HG03159 (cell line): ENCODE measurements around the gene ARMH3.

Source experiments
- ATAC-seq: cut with Tn5 transposase; IDR thresholded peaks from one replicate; pipeline ENCODE4 v1.9.1; 2021; ENCODE audit warnings: mild to moderate bottlenecking, moderate library complexity; ENCODE audit not compliant: unreplicated experiment

Gene ARMH3

GRCh38 chr10:101950213-101950612, 105.8 kb downstream of the ARMH3 start:
- ATAC-seq = no peak

GRCh38 chr10:101941871-101942270, 114.1 kb downstream of the ARMH3 start:
- ATAC-seq = no peak

- ATAC-seq = no peak
These were observed 115.1 kb downstream of the ARMH3 start for GRCh38 chr10:101940916-101941315.

- no peak for ATAC-seq
These were observed 116.2 kb downstream of the ARMH3 start for GRCh38 chr10:101939729-101940128.

- no peak for ATAC-seq
These were observed 116.8 kb downstream of the ARMH3 start for GRCh38 chr10:101939008-101939648.

- ATAC-seq = no peak
These were observed 117.5 kb downstream of the ARMH3 start for GRCh38 chr10:101938305-101939007.

GRCh38 chr10:101935431-101935830, 120.5 kb downstream of the ARMH3 start:
- no peak for ATAC-seq

- ATAC-seq = no peak
These were observed 121.2 kb downstream of the ARMH3 start for GRCh38 chr10:101934686-101935305.

GRCh38 chr10:101933976-101934375, 122.0 kb downstream of the ARMH3 start:
- no peak for ATAC-seq

GRCh38 chr10:101932183-101932582, 123.8 kb downstream of the ARMH3 start:
- no peak for ATAC-seq

GRCh38 chr10:101925027-101925426, 130.9 kb downstream of the ARMH3 start:
- ATAC-seq = no peak

GRCh38 chr10:101923256-101923655, 132.7 kb downstream of the ARMH3 start:
- no peak for ATAC-seq

GRCh38 chr10:101922846-101923245, 133.1 kb downstream of the ARMH3 start:
- ATAC-seq = no peak

- no peak for ATAC-seq
These were observed 135.4 kb downstream of the ARMH3 start for GRCh38 chr10:101920546-101920945.

GRCh38 chr10:101919026-101919770, 136.8 kb downstream of the ARMH3 start:
- ATAC-seq = no peak

GRCh38 chr10:101912561-101913179, 143.3 kb downstream of the ARMH3 start:
- ATAC-seq = no peak

- no peak for ATAC-seq
These were observed 149.3 kb downstream of the ARMH3 start for GRCh38 chr10:101906586-101907183.

GRCh38 chr10:101905251-101905650, 150.7 kb downstream of the ARMH3 start:
- no peak for ATAC-seq

- ATAC-seq = peak; percentile 63
These were observed 152.0 kb downstream of the ARMH3 start for GRCh38 chr10:101903827-101904550.

- ATAC-seq = no peak
These were observed 153.2 kb downstream of the ARMH3 start for GRCh38 chr10:101902820-101903145.
